Measurements from ENCODE around the gene KLF11. TPM values are rescaled to one million over a fixed set of nuclear protein-coding genes. Genes with fewer than 3 reads are reported as not detected.

Gene KLF11
- total RNA-seq, 1 experiment from 2014 or later, result 6.9 TPM

GRCh38 chr2:10043906-10044601 lies 704 bp downstream of the KLF11 start:
- intact Hi-C loops (cut with micrococcal nuclease; ENCODE audit: unreplicated experiment), result no loop called here
- peak; percentile 96 for DNase-seq
- BruUV-seq (replicated peaks), result no TSS peak

GRCh38 chr2:10045561-10046355 lies 2.4 kb downstream of the KLF11 start:
- TF ChIP-seq CTCF (IDR thresholded peaks at IDR 0.05; ENCODE audit: unreplicated experiment), result no peak
- no peak for DNase-seq
- Mint-ChIP-seq H3K9me3 (ENCODE audit: low read depth, unreplicated experiment) (no peaks in the 10 kb centered on the region), H3K4me3 (ENCODE audit: low read depth, unreplicated experiment) (no peak overlapping the region), H3K27ac (ENCODE audit: unreplicated experiment) (no peak overlapping the region), H3K27me3 (ENCODE audit: unreplicated experiment) (peaks cover 14% of the 10 kb centered on the region), H3K4me1 (ENCODE audit: low read depth, unreplicated experiment) (no peaks in the 10 kb centered on the region), H3K36me3 (ENCODE audit: insufficient read depth, unreplicated experiment) (peaks cover 28% of the 10 kb centered on the region)
- CTCF ChIA-PET, result interaction anchor here (2.5 kb wide), 1 partner anchor 10 kb away, joined by 6 read pairs; no protein-coding TSS in a partner anchor
- intact Hi-C loops (cut with micrococcal nuclease; ENCODE audit: unreplicated experiment), result loop anchor here (5.0 kb wide), 1 partner anchor 233 kb away; no protein-coding TSS in a partner anchor
- no TSS peak for BruUV-seq (replicated peaks)

More at GRCh38 chr2:10043906-10044601, 704 bp downstream of the KLF11 start:
- Mint-ChIP-seq H3K4me1 (ENCODE audit: low read depth, unreplicated experiment) (no peaks in the 10 kb centered on the region), H3K36me3 (ENCODE audit: insufficient read depth, unreplicated experiment) (peaks cover 28% of the 10 kb centered on the region), H3K27ac (ENCODE audit: unreplicated experiment) (peak overlapping the region; percentile 52), H3K27me3 (ENCODE audit: unreplicated experiment) (peaks cover 23% of the 10 kb centered on the region), H3K4me3 (ENCODE audit: low read depth, unreplicated experiment) (peak overlapping the region; percentile 52), H3K9me3 (ENCODE audit: low read depth, unreplicated experiment) (no peaks in the 10 kb centered on the region)
- TF ChIP-seq CTCF (IDR thresholded peaks at IDR 0.05; ENCODE audit: unreplicated experiment), result no peak
- CTCF ChIA-PET, result interaction anchor here (0.6 kb wide), 2 partner anchors 10 to 220 kb away, joined by 3 read pairs; no protein-coding TSS in a partner anchor

- H3K36me3 Mint-ChIP-seq (ENCODE audit: insufficient read depth, unreplicated experiment), result peaks cover 25% of the 10 kb centered on the region
- intact Hi-C loops (cut with micrococcal nuclease; ENCODE audit: unreplicated experiment), result loop anchor here (5.0 kb wide), 1 partner anchor 235 kb away; no protein-coding TSS in a partner anchor
Measured at GRCh38 chr2:10046931-10047330, 3.6 kb downstream of the KLF11 start.

More at GRCh38 chr2:10046931-10047330, 3.6 kb downstream of the KLF11 start:
- CTCF ChIA-PET, result interaction anchor here (1.5 to 2.5 kb wide), 2 partner anchors 11 to 276 kb away, joined by 3 to 6 read pairs; no protein-coding TSS in a partner anchor
- BruUV-seq (replicated peaks), result no TSS peak
- Mint-ChIP-seq H3K27me3 (ENCODE audit: unreplicated experiment) (peaks cover 2% of the 10 kb centered on the region), H3K9me3 (ENCODE audit: low read depth, unreplicated experiment) (no peaks in the 10 kb centered on the region), H3K4me3 (ENCODE audit: low read depth, unreplicated experiment) (no peak overlapping the region), H3K27ac (ENCODE audit: unreplicated experiment) (no peak overlapping the region), H3K4me1 (ENCODE audit: low read depth, unreplicated experiment) (no peaks in the 10 kb centered on the region)
- no peak for TF ChIP-seq CTCF (IDR thresholded peaks at IDR 0.05; ENCODE audit: unreplicated experiment)
- no peak for DNase-seq

Measured in Calu3 (cell line).